Measurements from ENCODE around the gene FCGBP. TPM values are rescaled to one million over a fixed set of nuclear protein-coding genes. Genes with fewer than 3 reads are reported as not detected.

FCGBP gene
- total RNA-seq, 1 experiment from 2014 or later: 5.7 TPM

GRCh38 chr19:39940221-39940833, 5.9 kb upstream of the FCGBP start:
- ATAC-seq (no peak), DNase-seq (ENCODE audit: low read depth, low spot score) (no peak)
- H2AFZ ChIP-seq (ENCODE audit: low read depth, low read length, poor library complexity, severe bottlenecking): no peak overlapping the region
- H3K9me2 ChIP-seq (ENCODE audit: insufficient read depth): no peaks in the 10 kb centered on the region
- ChIA-PET POLR2A (no interaction called here), CTCF (no interaction called here), RAD21 (ENCODE audit: low non-redundant PET in 1 of 2, low total read pairs in 2 of 2, uncharacterized antibody in 2 of 2, unreplicated experiment in 2 of 2) (no interaction called here)
- no peaks in the 10 kb centered on the region for H3K9me3 ChIP-seq (ENCODE audit: control insufficient read depth in 1 of 2, insufficient read depth in 1 of 2, low read depth in 1 of 2, low read length in 2 of 2)
- H3K4me1 ChIP-seq (ENCODE audit: control insufficient read depth in 1 of 2, insufficient read depth in 2 of 2, low read length in 2 of 2): peaks cover 0 to 6% of the 10 kb centered on the region in 2 experiments; a peak in 2 of 4 replicates
- BruUV-seq (replicated peaks): no TSS peak
- intact Hi-C loops (cut with micrococcal nuclease): no loop called here
- no peak overlapping the region for H3K4me2 ChIP-seq (ENCODE audit: low read length)
- no peak overlapping the region for H3K27ac ChIP-seq (ENCODE audit: low read depth, low read length)
- H3K4me3 ChIP-seq (replicated peaks in 1 of 2; ENCODE audit: low read depth in 1 of 2, low read length in 2 of 2): no peak overlapping the region
- no peaks in the 10 kb centered on the region for H4K20me1 ChIP-seq (ENCODE audit: insufficient read depth)
- H3K36me3 ChIP-seq (ENCODE audit: control insufficient read depth in 1 of 2, insufficient read depth in 2 of 2, low read length in 2 of 2): no peaks in the 10 kb centered on the region
- H3K79me2 ChIP-seq (ENCODE audit: insufficient read depth, low read length): no peaks in the 10 kb centered on the region
- no peak overlapping the region for H3K9ac ChIP-seq (ENCODE audit: low read length)
- H3K27me3 ChIP-seq (ENCODE audit: insufficient read depth, low read length): no peaks in the 10 kb centered on the region
- no peak for TF ChIP-seq TCF7L2 (IDR thresholded peaks at IDR 0.05; ENCODE audit: borderline replicate concordance, extremely low read depth, insufficient read depth, insufficient read length)
- no peak for TF ChIP-seq SIN3A (IDR thresholded peaks at IDR 0.05; ENCODE audit: low read depth)
- TF ChIP-seq ZNF274 (IDR thresholded peaks at IDR 0.05; ENCODE audit: low read depth, low read length): no peak

- no peak for TF ChIP-seq CTCF (IDR thresholded peaks at IDR 0.05 in 2 of 3, conservative IDR thresholded peaks at IDR 0.05 in 1 of 3; ENCODE audit: borderline replicate concordance in 1 of 3, insufficient read depth in 1 of 3, low read depth in 2 of 3, low read length in 2 of 3)
- ChIA-PET RAD21 (ENCODE audit: low non-redundant PET in 1 of 2, low total read pairs in 2 of 2, uncharacterized antibody in 2 of 2, unreplicated experiment in 2 of 2) (no interaction called here), CTCF (no interaction called here), POLR2A (no interaction called here)
- Histone ChIP-seq H2AFZ (ENCODE audit: low read depth, low read length, poor library complexity, severe bottlenecking) (no peak overlapping the region), H4K20me1 (ENCODE audit: insufficient read depth) (no peaks in the 10 kb centered on the region), H3K36me3 (ENCODE audit: control insufficient read depth in 1 of 2, insufficient read depth in 2 of 2, low read length in 2 of 2) (no peaks in the 10 kb centered on the region), H3K27ac (ENCODE audit: low read depth, low read length) (no peak overlapping the region), H3K4me2 (ENCODE audit: low read length) (no peak overlapping the region), H3K27me3 (ENCODE audit: insufficient read depth, low read length) (no peaks in the 10 kb centered on the region), H3K4me3 (replicated peaks in 1 of 2; ENCODE audit: low read depth in 1 of 2, low read length in 2 of 2) (no peak overlapping the region), H3K9ac (ENCODE audit: low read length) (no peak overlapping the region), H3K9me3 (ENCODE audit: control insufficient read depth in 1 of 2, insufficient read depth in 1 of 2, low read depth in 1 of 2, low read length in 2 of 2) (no peaks in the 10 kb centered on the region), H3K4me1 (ENCODE audit: control insufficient read depth in 1 of 2, insufficient read depth in 2 of 2, low read length in 2 of 2) (peaks cover 0 to 11% of the 10 kb centered on the region in 2 experiments; a peak in 2 of 4 replicates), H3K9me2 (ENCODE audit: insufficient read depth) (no peaks in the 10 kb centered on the region), H3K79me2 (ENCODE audit: insufficient read depth, low read length) (no peaks in the 10 kb centered on the region)
- DNase-seq (ENCODE audit: low read depth, low spot score) (no peak), ATAC-seq (no peak)
- intact Hi-C loops (cut with micrococcal nuclease): no loop called here
- no TSS peak for BruUV-seq (replicated peaks)
These were observed 5.1 kb upstream of the FCGBP start for GRCh38 chr19:39939556-39939955.

Measured in HCT116 (cell line).